HL-60/S4 treated with retinoic acid at 250 ng/mL for 4 days and 3 days (cell line): ENCODE measurements around the gene SNAPC2.
"Not testable (repeated sequence)": the region's sequence is repeated elsewhere in the genome, so short reads cannot be mapped to it uniquely, and the experiment has no call there.

ENCODE experiments used
- in situ Hi-C: fragments of 300-500 bp; cut with MboI; formaldehyde crosslinking; loops from 2 replicates; pipeline ENCODE4 v1.7.0; 2022; ENCODE audit warnings: low sequenced_read_pairs

SNAPC2 gene

GRCh38 chr19:7932930-7933300, 12.8 kb downstream of the SNAPC2 start:
- in situ Hi-C loops: no loop called here

- in situ Hi-C loops: no loop called here
Observed at GRCh38 chr19:7933411-7933810, 13.3 kb downstream of the SNAPC2 start.

DNA sequence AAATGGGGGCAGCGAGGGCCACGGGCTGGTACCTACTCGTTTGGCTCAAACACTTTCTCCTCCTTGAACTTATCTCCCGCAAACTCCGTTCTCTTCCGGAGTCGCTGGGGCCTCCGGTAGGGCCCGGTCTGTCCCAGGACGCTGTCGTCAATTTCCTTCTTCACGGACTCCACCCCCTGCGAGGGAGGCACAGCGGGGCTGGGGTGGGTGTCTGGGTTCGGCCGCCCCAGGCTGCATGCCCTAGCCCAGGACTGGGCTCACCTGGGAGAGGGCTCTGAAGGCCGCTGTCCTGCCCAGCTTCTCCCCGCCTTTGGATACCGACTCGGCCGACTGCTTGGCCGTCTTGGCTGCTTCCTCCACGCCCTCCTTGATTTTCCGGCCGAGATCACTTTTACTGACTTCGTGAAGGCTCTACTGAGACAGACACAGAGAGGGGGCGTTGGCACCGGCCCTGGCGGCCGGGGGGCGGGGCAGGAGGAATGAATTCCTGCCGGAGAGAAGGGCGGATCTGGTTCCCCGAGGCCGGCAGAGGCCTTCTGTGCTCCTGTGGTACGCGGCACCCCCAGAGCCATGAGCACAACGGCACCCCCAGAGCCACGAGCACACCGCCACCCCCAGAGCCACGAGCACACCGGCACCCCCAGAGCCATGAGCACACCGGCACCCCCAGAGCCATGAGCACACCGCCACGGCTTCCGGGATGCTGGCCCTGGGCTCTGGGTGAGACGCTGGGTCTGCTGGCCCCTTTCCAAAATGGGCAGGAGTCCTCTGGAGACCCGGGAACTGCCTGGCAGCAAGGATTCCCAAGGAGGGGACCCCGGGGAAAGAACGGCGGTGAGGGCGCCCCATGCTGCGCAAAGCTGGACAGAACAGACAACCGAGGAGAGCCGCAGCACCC, 13.9 kb downstream of the SNAPC2 start:
- in situ Hi-C loops: no loop called here

DNA sequence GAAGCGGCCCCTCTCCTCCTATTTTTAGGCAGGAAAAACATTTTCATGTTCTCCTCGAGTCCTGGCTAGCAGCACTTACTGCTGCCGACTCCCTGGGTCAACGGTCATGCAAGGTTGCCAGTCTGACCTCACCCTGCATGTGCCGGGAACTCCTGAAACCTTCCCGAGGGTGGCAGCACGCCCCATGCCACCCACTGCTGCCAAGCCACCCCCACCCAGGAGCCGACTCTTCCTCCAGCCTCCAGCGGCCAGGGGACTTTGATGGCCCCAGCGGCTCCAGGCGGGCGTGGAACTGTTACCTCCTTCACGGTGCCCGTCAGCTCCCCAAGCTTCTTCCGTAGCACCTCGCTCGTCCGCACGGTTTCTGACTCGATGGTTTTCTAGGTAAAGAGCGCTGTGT, 14.6 kb downstream of the SNAPC2 start:
- in situ Hi-C loops: no loop called here

DNA sequence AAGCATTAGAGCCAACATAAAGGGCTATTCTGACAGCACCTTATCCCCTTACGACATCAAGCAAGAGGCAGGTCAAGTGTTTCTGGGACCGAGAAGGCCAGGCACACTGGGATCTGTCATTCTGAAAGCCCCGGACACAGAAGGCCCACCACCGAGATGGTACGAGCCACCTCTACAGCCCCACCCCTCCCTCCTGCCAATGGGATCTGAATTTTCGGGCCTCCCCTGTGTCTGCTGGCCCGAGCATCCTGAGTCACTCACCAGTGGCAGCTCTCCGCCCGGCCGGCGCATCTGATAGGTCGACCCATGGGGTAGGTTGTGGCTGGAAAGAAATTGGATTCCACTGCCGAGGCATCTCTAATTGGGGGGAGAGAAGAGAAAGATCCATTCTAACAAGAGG, 20.7 kb downstream of the SNAPC2 start:
- in situ Hi-C loops: no loop called here

GRCh38 chr19:7941895-7942596, 21.9 kb downstream of the SNAPC2 start:
- in situ Hi-C loops: no loop called here

DNA sequence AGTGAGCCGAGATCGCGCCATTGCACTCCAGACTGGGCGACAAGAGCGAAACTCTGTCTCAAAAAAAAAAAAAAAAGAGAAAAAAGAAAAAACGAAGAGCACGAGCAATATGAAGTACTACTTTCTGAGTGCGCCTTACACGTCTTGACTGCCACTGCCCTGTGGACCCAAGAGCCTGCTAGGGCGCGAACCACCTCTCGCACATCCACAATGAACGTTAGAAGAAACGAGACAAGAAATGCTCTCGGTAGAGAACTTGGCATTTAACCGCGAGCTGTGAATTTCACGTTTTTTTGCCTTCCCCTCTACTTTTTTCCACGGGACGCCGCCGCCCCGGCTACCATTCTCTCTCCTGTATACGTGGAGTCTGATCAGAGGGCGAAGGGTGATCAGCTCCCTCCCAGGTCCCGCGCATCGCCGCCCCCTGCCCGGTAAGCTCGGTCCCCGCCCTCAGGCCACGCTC, 22.9 kb downstream of the SNAPC2 start:
- in situ Hi-C loops: no loop called here

GRCh38 chr19:7943444-7944176, 23.5 kb downstream of the SNAPC2 start, which contains the start of gene TIMM44:
TSS of gene TIMM44 (minus strand) at chr19:7943666. CDS start at chr19:7943651, 15 bp downstream.
- in situ Hi-C loops: no loop called here

- in situ Hi-C loops: no loop called here
Observed at GRCh38 chr19:7944177-7944761, 24.1 kb downstream of the SNAPC2 start.

DNA sequence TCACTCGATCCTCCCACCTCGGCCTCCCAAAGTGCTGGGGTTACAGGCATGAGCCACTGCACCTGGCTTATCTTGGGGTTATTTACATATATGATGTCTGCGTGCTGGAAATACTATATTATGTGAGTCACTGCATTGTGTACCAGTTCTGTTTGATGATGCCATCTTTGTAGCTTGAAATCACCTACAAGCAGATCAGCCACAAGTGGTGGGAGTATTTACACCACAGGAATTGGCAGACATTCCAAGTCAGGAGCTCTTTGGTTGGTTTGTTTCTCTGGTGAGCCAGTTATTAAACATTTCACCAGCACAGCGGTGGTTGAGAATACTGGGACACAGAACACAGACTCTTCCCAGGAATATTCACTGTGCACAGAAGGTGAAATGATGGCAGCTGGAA, 27.8 kb downstream of the SNAPC2 start:
- in situ Hi-C loops: no loop called here

GRCh38 chr19:7953060-7953459, 32.9 kb downstream of the SNAPC2 start:
- in situ Hi-C loops: no loop called here

DNA sequence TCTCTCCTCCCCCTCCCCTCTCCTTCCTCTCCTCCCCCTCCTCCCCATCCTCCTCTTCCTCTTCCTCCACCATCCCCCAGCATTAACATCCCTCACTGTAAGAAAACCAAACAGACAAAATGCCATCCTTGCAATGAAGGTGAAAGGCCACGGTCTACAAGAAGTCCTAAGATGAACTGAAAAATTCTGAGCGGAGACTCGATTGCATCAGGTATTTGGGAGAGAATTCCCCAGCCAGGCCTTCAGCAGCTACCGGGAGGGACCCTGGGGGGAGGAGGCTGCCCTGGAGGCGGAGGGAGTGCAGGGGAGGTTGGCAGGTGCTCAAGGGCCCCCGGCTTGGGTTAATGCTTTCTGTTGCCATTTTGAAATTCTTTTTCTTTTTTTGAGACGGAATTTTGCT, 33.4 kb downstream of the SNAPC2 start:
- in situ Hi-C loops: no loop called here

DNA sequence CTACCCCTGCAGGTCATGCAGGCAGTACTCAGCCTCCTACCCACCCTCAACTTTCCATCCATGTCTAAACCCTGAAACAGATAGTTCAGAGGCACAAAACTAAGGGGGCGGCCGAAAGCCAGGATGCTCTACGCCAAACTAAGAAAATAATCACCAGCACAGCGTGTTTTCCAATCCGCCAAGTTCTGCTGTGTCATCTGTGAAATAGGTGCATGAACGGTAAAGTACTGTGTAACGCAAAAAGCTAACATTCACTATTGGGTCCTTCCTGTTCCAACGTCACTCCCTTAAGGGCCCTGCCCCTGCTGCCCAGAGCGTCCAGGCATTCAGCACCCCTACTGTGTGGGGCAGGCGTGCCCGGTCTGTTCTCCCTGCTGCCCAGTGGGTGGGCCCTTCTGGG, 35.6 kb downstream of the SNAPC2 start:
- in situ Hi-C loops: no loop called here

- in situ Hi-C loops: no loop called here
Observed at GRCh38 chr19:7959211-7959610, 39.1 kb downstream of the SNAPC2 start.

- in situ Hi-C loops: not testable (repeated sequence)
Observed at GRCh38 chr19:7961082-7961481, 40.9 kb downstream of the SNAPC2 start.

DNA sequence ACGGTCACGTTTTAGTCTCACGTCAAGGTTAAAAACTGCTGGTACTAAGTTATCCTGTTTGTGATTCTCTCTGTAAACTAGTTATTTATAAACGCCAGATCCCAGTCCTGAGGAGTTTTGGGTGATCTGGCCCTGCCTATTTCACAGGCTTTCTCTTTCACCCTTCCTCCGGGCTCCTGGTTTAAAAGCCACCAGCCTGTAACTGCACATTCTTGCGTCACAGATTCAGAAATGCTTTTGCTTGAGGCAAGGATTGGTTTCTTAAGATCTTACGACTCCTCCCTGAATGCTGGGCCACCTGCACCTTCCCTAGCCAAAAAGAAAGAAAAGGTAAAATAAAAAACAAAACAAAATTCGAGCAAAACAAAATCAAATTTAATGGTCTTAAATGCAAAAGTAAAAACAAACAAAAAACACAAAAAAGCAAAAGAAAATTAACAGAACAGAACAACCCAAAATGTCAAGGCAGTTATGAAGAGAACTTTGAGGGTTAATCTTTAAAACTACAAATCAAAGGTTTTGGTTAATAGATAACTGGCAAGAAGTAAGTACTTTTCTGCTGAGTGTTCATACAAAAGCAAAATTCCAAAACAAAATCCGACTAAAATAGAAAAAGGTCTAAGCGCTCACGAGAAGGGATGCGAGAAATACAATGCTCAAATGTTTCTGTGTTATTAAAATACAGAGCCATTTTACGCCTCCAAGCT, 41.9 kb downstream of the SNAPC2 start:
- in situ Hi-C loops: no loop called here

GRCh38 chr19:7962644-7963268, 42.6 kb downstream of the SNAPC2 start:
- in situ Hi-C loops: no loop called here

DNA sequence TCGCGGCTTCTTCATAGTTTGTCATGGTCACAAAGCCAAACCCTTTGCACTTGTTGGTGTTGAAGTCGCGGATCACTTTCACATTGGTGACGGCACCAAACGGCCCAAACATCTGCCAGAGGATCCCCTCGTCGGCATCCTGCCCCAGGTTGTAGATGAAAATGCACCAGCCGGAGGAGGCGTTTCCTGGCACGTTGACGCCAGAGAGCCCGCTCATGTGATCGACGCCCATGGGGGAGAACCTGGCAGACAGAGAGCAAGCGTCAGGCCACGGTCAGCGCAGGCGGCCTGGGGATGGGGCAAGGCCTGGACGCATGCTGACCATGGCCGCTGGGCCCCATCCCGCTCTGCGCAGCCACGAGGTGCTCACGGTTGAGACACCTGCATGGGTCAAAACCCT, 43.4 kb downstream of the SNAPC2 start:
- in situ Hi-C loops: no loop called here

DNA sequence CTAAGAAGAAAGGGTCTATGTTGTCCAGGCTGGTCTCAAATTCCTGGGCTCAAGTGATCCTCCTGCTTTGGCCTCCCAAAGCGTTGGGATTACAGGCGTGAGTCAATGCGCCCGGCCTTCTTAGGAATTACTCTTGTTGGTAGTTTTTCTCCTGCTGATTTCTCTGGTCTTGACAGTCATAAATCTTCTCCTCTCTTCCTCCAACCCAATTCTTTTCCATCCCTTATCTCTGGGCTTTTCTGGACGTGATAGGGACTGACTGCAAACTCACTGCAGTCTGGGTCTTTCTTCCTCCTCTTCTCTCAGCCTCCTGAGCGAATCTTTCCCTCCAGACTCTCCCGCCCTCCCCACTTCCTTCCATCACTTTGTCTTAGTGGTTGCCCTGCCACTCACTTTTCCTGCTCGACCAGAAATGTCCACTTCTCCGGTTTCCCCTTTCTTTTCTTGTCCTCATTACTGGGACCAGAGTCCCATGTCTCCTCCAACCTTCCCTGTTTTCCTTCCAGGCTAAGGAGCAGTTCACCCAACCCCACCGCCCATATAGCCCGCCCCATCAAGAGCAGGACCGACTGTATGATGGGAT, 45.2 kb downstream of the SNAPC2 start:
- in situ Hi-C loops: no loop called here
